Thoracic aorta (tissue), 2 donors: ENCODE measurements around the gene SYK. TPM values are rescaled to one million over a fixed set of nuclear protein-coding genes. Genes with fewer than 3 reads are reported as not detected.

Experiments
- ATAC-seq: fragments of 150-250 bp; one replicate; pipeline ENCODE4 v1.8.0; 2017; ENCODE audit warnings: low read depth; ENCODE audit not compliant: insufficient number of reproducible peaks, low FRiP score
- DNase-seq: peaks from one replicate; pipeline ENCODE4 v3.0.0-alpha.2; 2020; ENCODE audit warnings: low spot score
- H3K27ac ChIP-seq, 2 donors: fragments of 200-600 bp; sonication (generic); 1 replicate in 1 of 2; 2 replicates in 1 of 2; pipeline ENCODE4 v1.5.1; 2016; ENCODE audit warnings: mild to moderate bottlenecking in 2 of 2, moderate library complexity in 2 of 2
- H3K27me3 ChIP-seq: fragments of 200-600 bp; sonication (generic); replicated peaks from 2 replicates; pipeline ENCODE4 v1.6.0; 2016; ENCODE audit warnings: mild to moderate bottlenecking; ENCODE audit not compliant: insufficient read depth
- H3K36me3 ChIP-seq: fragments of 200-600 bp; sonication (generic); one replicate; pipeline ENCODE4 v1.5.1; 2016
- H3K4me1 ChIP-seq, 2 donors: fragments of 200-600 bp; sonication (generic); 1 replicate in 1 of 2; 2 replicates in 1 of 2; pipeline versions ENCODE4 v1.5.1 to v1.6.0; 2016; ENCODE audit warnings: low read depth in 2 of 2, mild to moderate bottlenecking in 1 of 2; ENCODE audit not compliant: control insufficient read depth in 1 of 2
- H3K4me3 ChIP-seq: fragments of 200-600 bp; sonication (generic); 2 replicates; pipeline ENCODE4 v1.5.1; 2016; ENCODE audit warnings: mild to moderate bottlenecking
- H3K9me3 ChIP-seq: fragments of 200-600 bp; sonication (generic); 2 replicates; pipeline ENCODE4 v1.5.1; 2016
- CTCF ChIP-seq: fragments of 200-600 bp; sonication (generic); IDR thresholded peaks from one replicate; pipeline ENCODE4 v1.5.1; 2019; ENCODE audit warnings: antibody characterized with exemption
- total RNA-seq, 2 donors: library from RNA; depleted of rRNA; stranded (reverse); fragments of >200 nt; gene quantifications; one replicate each; pipeline versions ENCODE4 v1.1.0 to v1.2.3, GENCODE V29; 2016

The SYK gene
- total RNA-seq, 2 donors from 2014 or later: 18.1 to 23.3 TPM

GRCh38 chr9:90941661-90942060 is 140.0 kb downstream of the SYK start:
- H3K4me1 ChIP-seq: no peaks in the 10 kb centered on the region
- no peaks in the 10 kb centered on the region for H3K36me3 ChIP-seq
- H3K27me3 ChIP-seq: no peaks in the 10 kb centered on the region
- no peak for TF ChIP-seq CTCF
- H3K4me3 ChIP-seq: no peak overlapping the region
- ATAC-seq (no peak), DNase-seq (no peak)
- no peaks in the 10 kb centered on the region for H3K9me3 ChIP-seq
- no peak overlapping the region for H3K27ac ChIP-seq

GRCh38 chr9:90942555-90942954 is 140.9 kb downstream of the SYK start:
- Histone ChIP-seq H3K36me3 (no peaks in the 10 kb centered on the region), H3K9me3 (no peaks in the 10 kb centered on the region), H3K4me3 (no peak overlapping the region), H3K4me1 (no peaks in the 10 kb centered on the region), H3K27ac (no peak overlapping the region), H3K27me3 (no peaks in the 10 kb centered on the region)
- no peak for DNase-seq
- no peak for ATAC-seq
- no peak for TF ChIP-seq CTCF

GRCh38 chr9:90943341-90943740 is 141.7 kb downstream of the SYK start:
- TF ChIP-seq CTCF: no peak
- no peaks in the 10 kb centered on the region for H3K9me3 ChIP-seq
- H3K4me1 ChIP-seq: no peaks in the 10 kb centered on the region
- H3K27ac ChIP-seq: no peak overlapping the region
- DNase-seq (no peak), ATAC-seq (no peak)
- no peaks in the 10 kb centered on the region for H3K36me3 ChIP-seq
- no peaks in the 10 kb centered on the region for H3K27me3 ChIP-seq
- no peak overlapping the region for H3K4me3 ChIP-seq

GRCh38 chr9:90945336-90945735 is 143.7 kb downstream of the SYK start:
- Histone ChIP-seq H3K9me3 (no peaks in the 10 kb centered on the region), H3K4me1 (no peaks in the 10 kb centered on the region), H3K27ac (no peak overlapping the region), H3K36me3 (no peaks in the 10 kb centered on the region), H3K4me3 (no peak overlapping the region), H3K27me3 (no peaks in the 10 kb centered on the region)
- no peak for TF ChIP-seq CTCF
- ATAC-seq: no peak
- no peak for DNase-seq

GRCh38 chr9:90946982-90947381 is 145.4 kb downstream of the SYK start:
- peaks cover 0 to under 1% of the 10 kb centered on the region in 2 donors for H3K4me1 ChIP-seq
- no peak overlapping the region for H3K4me3 ChIP-seq
- ATAC-seq: no peak
- H3K27me3 ChIP-seq: no peaks in the 10 kb centered on the region
- no peak overlapping the region for H3K27ac ChIP-seq
- no peaks in the 10 kb centered on the region for H3K36me3 ChIP-seq
- no peaks in the 10 kb centered on the region for H3K9me3 ChIP-seq
- DNase-seq: no peak
- TF ChIP-seq CTCF: no peak

Other genes with a start within 250 kb of the SYK start
- not detected for gene DIRAS2, start 159.0 kb upstream of the SYK start, total RNA-seq